ENCODE data around the gene F3.

Gene F3

DNA sequence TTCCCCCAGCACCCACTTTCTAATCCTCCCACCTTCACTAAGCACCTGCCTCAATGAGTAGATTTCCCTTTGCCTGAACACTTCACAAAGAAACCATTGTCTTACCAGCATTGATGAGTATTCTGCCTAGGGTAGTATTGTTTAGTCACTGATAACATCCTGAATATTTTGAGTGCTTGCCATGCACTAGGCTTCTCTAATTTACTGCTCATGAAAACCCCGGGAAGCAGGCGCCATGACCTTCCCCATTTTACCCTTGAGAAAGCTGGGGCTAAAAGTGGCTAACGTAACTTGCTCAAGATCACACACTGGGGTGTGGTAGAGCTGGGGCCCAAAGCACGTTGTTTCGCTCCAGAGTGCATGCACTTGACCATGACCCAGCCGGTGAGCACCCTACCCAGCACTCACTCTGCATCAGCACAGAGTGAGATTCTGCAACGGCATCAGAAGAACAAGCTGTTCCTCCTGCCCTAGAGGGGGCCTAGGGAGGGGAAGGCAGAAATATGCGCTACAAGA is 10.6 kb upstream of the F3 start:
- DNase-seq (ENCODE audit: low read depth): no peak

DNA sequence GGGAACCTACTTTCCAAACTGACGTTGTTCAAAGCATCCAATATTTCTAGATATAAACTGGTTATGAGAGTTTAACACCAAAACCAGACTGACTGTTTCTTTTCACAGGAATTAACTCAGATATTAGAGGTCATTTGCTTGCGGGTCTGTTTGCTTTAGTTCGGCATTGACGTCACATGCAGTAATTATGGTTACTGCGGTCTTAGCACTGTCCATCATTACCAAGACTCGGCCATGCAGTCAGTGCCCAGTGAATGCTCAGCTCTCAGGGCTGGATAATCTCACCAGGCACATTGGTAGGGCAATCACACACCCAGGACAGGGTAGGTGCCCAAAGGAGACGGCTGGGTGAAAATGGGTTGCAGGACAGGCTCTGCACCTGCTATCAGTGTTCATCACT is 9.9 kb upstream of the F3 start:
- DNase-seq (ENCODE audit: low read depth): no peak

DNA sequence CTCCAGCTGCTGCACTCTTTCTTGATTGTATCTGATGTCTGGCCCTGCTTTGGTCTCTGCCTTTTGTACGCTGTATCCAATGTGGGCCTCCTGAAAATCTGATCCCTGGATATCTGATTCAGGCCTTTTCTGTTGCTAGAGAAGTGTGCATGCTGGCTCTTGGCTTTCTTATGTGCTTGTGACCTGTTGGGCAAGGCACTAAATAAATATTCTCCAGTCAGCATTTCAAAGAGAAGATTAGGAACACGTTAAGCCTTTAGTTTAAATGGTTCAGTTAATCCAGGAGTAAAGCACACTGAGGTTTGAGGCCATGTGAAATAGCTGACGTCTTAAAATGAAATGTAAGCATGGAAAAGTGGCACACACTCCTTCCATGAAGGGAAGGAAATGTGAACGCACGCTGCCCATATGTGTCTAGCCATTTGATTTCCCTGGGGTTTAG is 9.3 kb upstream of the F3 start:
- DNase-seq (ENCODE audit: low read depth): no peak

DNA sequence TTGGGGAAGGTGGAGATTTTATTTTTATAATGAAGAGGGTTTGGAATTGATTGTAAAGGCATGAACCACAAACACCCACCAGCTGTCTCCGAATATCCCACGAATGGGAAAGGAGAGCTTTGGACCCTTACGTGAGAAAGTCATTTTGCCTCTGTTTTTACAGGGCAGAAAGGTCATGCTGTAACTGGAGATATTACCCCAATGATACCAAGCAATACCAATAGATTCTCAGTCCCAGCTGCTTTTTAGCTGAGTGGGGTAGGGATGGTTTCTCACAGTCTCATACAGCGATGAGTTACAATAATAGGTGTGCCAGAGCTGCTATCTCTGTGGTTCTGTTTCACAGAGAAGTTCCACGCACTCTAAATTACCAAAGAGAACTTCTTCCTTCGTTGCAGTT is 8.8 kb upstream of the F3 start:
- DNase-seq (ENCODE audit: low read depth): no peak

DNA sequence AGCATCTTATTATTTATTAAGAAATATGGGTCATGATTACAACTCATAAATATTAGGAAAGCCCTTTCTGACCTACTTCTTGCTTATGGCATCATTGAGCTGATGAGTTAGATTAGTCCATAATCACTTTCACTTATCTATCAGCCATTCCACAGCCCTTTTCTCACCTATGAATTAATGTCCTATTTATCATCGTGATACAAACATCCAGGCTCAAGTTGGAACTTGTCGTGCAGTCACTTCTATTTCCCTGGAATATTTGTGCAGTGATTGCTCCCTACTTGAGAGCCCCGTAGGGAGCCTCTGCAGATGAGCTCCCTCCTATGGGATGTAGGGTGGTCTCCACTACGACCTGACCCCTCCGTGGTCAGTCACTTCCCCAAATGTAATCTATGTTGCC is 8.1 kb upstream of the F3 start:
- no peak for DNase-seq (ENCODE audit: low read depth)

DNA sequence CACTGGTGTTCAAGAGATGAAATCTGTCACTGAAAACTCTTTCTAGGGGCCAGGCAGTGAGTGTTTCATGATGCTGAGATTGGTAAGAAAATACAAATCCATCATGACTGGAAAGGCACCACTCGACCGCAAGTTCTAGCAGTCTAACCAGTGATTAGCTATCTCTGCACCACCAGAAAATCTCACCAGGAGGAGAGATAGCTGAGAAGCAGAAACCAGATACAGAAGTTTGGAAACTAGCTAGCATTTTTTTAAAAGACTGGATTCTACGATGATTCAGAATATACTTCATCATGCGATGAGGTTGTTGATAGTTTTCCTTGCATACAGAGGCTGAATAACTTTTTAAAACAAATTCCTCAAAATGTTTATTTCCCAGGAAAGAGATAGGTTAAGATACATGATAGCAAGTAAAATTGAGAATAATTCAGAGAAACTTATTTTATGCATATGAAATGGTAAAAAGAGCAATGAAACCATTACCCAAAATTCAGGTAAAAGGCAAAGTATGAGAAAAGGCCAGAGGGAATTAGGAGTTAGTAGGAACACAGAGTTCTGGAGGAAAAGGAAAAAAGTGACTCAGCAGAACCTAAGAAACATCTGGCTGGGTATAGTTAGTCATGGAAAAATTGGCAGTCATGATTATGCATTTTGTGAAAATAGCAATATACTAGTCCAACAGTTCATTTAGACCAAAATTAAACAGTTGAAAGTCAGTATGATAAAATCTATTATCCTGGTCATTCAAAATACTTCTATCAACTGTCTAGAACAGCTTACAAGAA is 3.3 kb upstream of the F3 start:
- peak; percentile 75 for DNase-seq (ENCODE audit: low read depth)

DNA sequence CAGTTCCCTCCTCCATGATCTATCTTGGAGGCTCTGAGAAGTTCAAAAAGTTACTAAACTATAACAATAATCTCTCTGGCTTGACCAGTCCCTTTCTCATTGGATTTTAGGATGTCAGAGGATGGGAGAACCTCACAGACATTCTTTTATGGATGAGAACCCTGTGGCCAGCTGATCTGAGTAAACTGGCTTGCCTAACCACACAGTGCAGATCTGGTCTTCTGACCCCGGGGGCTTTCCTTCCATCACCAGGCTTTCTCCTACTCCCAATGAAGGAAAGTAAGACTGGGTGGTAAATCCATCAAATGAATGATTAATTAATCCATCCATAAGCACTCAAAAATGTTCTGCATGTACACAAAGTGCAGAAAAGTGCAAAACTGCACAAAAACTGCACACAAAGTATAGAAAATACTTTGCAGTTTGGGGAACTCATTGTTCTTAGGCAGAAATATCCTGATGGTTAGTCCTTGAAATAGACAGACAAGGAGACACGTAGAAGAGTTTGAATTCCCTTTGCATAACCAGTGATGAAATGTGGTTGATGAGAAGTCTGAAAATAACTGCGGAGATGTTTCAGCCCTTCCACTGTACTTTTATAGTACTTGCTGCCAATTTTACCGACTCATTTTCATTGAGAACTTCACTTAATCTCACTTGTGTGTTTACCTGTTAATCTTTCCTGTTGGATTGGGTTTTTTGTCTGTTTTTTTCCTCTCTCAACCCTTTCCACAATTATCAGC is 2.5 kb upstream of the F3 start:
- peak; percentile 28 for DNase-seq (ENCODE audit: low read depth)

DNA sequence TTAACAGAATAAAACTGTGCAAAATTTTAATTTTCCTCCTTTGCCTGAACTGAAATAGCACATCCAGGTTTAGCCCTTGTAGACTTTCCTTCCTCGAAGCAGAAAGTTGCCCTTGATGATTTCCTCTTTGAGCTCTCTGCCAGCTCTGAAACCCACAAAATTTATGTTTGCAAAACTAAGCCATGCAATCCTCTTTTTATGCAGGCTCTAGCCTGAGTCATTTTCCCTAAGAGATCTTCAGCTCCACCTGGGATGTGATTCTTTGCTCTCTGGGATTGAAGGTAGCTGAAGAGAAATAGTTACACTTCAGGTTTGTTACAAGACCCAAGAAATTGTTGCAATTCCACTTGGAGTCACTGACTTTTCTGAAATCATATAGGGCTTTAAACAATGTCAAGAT is 1.4 kb upstream of the F3 start:
- DNase-seq (ENCODE audit: low read depth): peak; percentile 22

DNA sequence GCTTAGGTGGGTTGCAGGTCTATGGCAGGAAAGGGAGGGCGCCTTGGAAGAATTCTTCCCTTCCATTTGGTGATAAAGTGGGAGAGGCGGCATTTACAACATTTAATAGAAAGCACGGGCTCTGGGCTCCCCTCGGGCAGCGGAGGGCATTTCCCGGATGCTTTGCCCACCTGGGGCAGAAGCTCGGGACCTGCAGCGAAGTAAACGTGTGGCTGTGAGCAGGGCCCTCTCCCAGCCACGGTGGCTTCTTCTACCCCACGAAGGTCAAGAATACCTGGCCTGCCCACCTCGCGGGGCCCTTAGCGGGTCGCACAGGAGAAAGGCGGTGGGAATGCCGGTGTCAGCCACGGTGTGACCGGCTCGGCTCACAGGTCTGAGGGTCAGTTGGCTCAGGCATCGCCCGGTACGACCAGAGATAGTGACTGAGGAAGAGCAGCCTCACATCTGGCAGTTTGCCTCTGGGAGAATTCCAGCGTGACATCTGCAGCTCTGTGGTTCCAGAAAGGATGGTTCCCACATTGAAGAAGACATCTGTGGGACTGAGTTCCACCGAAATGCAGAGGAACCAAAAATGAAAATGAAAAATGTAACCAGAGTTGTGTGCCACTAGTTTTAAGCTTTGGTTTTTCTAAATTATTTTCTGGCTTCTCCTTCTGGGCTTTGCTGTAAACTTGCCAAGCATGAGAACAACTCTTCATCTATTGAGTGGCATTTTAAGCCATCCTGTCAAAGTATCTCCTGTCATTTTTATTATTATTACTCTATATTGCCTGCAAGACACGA is 720 bp upstream of the F3 start:
- no peak for DNase-seq (ENCODE audit: low read depth)

DNA sequence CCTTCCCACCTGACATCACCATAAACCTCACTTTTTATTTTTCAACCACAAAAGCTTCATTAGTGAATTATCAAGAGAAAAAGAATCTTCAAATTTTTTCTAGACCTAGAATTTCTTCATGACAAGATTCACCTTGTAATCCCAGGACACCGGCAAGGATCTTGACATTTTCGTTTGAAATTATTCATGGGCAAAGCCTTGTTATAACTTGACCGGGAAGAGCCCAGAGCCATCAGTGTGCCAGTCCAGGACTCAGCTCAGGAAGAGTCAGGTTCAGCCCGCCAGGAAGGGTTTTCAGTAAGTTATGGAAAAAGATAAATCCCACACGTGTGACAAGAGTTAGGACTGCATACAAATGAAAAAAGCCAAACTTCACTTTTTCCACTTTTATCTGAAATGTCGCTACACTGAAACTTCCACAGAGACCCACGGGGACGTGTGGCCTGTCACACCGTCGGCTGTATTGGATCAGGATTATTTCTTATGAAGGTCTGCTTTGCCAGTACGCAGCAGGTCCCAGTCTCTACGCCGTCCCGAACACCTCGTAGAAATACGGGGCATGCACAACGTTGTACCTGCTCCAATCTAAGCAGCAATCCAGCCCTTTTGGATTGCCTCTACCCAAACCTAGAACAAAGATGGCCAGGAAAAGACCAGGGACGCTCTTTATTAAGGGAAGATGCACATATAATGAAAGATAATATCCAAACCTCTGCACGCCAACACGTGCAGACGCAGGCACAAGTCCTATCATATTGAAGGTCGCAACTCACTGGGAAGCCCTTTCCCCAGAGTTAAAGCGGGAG is 916 bp downstream of the F3 start:
- no peak for DNase-seq (ENCODE audit: low read depth)

DNA sequence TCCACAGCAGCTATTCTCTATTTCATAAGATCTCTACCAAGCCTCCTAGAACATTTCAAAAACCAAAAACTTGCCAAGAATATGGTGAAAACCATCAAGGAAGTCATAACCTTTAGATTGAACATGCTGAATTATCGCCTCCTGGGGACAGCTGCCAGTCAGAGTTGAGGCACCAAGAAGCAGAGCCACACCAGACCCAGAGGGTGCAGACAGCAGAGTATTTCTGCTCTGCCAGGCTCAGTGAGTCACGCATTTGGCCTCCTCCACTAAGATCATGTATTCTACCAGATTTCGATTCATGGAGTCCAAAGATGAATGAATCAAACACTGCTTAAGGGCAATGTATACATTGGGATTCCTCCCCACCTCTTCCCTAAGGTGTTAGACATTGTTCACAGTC is 2.1 kb downstream of the F3 start:
- DNase-seq (ENCODE audit: low read depth): no peak

DNA sequence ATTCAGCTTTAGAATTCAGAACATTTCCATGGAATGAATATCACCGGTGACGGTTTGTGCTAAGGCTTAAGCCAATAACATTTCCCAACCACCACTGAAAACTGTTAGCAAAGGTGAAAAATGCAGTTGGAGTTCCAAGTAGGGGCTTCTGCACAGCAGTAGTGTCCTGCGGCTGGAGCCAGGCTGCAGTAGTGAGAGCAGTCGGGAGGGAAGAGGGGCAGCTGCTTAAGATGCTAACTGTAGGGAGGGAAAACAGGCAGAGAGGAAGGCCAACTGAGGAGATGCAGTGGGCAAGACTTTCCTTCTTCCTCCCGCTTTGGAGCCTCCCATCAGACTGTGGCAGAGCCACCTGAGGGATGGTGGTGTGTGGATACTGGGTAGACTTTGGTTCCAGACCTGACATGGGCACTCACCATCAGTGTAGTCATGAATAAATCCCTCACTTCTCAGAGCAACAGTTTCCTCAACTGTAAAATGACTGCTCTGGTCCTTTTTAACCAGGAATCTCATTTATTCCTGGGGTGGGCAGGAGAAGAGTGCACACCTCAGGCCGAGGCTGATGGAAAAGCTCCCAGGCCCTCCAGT is 3.2 kb downstream of the F3 start:
- no peak for DNase-seq (ENCODE audit: low read depth)

DNA sequence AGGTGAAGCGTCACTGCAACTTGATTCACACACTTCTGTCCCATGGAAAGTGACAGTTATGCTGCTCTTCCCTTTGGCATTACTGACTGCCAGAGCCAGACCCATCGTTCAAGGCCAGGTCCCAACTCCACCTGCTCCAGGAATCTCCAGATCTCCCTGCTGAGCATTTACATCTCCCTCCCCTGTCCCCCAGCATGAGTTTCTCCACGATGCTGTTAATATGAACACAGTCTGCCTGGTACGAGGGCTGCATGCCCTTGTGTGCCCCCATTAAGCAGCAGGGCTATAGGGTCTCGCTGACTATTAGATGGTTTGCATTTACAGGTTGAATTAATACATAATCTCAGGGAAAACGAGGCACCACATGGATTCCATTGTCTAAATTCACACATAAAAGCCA is 4.3 kb downstream of the F3 start:
- no peak for DNase-seq (ENCODE audit: low read depth)

DNA sequence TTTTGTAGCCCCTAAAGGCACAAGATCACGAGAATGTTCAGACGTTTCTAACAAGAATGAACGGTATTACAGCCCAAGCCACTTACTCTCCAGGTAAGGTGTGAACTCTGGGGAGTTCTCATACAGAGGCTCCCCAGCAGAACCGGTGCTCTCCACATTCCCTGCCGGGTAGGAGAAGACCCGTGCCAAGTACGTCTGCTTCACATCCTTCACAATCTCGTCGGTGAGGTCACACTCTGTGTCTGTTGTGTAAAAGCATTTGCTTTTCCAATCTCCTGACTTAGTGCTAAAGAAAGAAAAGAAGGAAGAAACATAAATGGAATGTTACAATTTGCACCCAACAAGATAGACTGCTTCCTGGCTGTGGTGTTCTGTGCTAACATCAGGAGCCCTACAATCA is 5.7 kb downstream of the F3 start:
- no peak for DNase-seq (ENCODE audit: low read depth)

DNA sequence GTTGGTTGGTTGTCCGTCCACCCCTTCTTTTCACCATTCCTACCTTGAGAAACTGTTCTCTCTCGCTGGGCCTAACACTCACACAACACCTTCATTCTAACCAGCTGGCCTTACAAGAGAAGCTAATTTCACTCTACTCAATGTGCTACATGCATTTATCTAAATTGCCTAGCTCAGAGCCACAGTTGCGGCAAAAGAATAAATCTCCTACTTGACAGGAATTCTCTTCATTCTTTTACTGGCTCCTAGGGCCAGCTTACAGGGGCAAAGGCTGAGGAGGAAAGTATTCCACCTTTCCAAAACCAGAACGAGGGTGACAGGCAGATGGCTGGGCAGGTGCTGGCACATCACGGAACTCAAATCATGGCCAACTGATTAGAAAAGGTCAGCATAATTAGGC is 6.5 kb downstream of the F3 start:
- DNase-seq (ENCODE audit: low read depth): no peak

DNA sequence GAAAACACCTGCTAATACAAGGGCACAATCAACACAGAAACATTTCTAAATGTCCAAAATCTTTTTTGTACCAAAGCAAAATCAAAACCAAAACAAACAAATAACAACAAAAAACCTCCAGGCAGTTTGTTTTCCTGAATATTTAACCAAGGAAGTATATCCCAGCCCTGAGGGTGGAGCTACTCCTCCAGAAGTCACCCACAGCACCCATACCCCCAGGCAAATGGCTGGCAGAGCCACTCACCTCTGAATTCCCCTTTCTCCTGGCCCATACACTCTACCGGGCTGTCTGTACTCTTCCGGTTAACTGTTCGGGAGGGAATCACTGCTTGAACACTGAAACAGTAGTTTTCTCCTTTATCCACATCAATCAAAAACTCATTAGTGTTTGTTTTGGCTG is 9.5 kb downstream of the F3 start:
- DNase-seq (ENCODE audit: low read depth): no peak

DNA sequence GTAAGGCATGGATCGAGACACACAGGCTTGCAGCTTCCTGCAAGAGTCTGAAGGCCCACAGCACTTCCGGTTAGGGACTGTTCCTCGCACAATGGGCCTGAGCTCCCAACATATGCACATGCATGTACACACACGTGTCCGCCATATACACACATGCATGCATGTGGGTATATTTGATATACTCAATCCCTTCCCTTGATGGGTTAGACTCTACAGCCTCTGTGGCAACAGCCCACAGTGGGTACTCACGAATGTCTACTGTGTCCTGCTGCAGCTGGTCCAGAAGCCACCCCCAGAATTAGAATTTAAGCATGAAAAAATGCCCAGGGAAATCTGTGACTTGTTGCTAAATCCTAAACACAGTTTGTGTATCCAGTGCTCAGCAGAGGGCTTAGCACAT is 9.9 kb downstream of the F3 start:
- no peak for DNase-seq (ENCODE audit: low read depth)

DNA sequence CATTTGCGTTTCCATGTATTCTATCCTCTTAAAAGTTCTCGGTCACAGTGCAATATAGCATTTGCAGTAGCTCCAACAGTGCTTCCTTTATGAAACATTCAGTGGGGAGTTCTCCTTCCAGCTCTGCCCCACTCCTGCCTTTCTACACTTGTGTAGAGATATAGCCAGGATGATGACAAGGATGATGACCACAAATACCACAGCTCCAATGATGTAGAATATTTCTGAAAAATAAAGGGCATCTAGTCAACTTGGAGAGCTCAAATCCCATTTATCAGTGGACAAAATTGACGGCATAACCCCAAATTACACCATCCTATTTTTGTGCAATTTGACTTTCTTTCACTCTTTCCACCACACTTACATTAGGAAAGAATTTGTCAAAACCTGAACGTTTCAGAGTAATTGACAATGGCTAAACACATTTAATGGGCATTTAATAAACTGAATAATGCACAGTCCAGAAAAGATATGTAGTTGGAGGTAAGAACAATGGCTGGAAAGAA is 11.1 kb downstream of the F3 start:
- no peak for DNase-seq (ENCODE audit: low read depth)

DNA sequence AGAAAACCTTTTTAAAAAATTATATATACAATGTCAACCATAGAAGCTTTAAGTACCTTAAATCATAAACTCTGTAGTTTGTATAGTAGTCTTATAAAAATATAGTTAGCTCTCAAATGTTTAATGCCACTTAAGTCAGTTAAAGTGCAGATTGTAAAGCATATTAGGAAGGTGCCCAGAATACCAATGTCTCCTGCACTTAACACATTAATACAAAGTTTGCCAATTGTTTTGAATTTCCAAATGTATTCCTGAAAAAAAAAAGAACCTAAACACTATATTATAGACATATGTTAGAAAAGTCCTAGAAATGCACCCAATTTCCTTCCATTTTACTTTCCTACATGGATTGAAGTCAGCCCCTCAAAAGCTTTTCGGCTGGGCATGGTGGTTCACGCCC is 12.1 kb downstream of the F3 start:
- no peak for DNase-seq (ENCODE audit: low read depth)

DNA sequence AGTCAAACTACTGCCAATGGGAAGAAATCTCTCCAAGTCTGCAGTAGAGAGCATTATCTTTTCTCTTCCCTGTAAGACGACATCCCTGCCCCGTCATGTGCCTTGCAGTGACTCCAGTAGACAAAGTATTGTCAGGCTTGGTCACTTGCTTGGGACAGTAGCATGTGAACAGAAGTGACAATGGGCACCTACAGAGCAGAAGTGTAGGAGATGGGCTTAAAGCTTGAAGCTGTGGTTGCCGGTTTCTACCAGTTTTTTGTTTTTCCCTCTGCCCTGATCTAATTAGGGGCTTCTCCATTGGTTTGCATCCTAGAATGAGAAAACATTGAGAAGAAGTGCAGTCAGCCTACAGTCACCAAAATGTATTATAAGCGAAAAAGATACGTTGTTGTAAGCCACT is 12.7 kb downstream of the F3 start:
- no peak for DNase-seq (ENCODE audit: low read depth)

DNA sequence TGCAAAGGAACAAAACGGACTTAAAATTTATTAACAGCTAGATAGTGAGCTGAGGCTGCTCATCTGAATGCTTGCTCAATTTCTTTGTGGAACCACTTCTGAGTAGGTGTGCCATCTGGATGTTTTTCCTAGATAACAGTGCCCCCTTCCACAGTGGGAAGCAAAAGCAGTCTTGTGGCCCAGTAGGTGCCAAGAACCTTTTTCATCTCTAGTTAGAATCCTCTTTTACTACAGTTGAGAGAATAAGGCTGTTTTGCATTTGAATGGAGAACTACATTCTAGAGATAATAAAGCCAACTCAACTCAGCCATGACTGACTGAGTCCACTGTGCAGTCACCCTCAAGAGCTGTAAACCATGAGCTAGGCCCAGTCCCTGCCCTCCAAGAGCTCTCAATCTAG is 13.3 kb downstream of the F3 start:
- DNase-seq (ENCODE audit: low read depth): no peak
